Measurements from ENCODE around the gene SEMA5B. TPM values are rescaled to one million over a fixed set of nuclear protein-coding genes. Genes with fewer than 3 reads are reported as not detected.

The SEMA5B gene
- total RNA-seq, 1 experiment from 2014 or later, result 0.04 TPM

DNA sequence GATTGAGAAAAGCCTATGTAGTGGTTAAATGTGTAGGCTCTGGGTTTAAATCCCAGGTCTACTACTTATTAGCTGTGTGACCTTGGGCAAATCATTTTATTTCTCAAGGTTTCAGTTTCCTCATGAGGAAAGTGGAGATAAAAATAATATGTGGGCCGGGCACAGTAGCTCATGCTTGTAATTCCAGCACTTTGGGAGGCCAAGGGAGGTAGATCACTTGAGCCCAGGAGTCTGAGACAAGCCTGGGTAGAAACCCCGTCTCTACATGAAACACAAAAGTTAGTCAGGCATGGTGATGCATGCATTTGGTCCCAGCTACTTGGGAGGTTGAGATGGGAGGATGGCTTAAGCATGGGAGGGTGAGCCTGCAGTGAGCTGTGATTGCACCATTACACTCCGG is 8.4 kb downstream of the SEMA5B start:
- Histone ChIP-seq H3F3A (ENCODE audit: low read length, unreplicated experiment) (no peaks in the 10 kb centered on the region), H3K9me2 (replicated peaks; ENCODE audit: low read length) (no peaks in the 10 kb centered on the region), H3K79me2 (ENCODE audit: low read length) (no peaks in the 10 kb centered on the region), H3K4me1 (ENCODE audit: insufficient read depth, low read length) (no peaks in the 10 kb centered on the region), H3K27me3 (ENCODE audit: low read length) (peaks cover 94% of the 10 kb centered on the region), H3K27ac (ENCODE audit: low read length) (no peak overlapping the region), H3K9ac (ENCODE audit: low read length) (no peak overlapping the region), H3K36me3 (ENCODE audit: low read depth, low read length) (no peaks in the 10 kb centered on the region), H3K4me3 (ENCODE audit: low read length) (no peak overlapping the region), H3K4me2 (ENCODE audit: low read length) (no peak overlapping the region), H3K9me3 (ENCODE audit: low read length) (no peaks in the 10 kb centered on the region), H4K20me1 (ENCODE audit: low read length) (no peaks in the 10 kb centered on the region), H2AFZ (ENCODE audit: low read length) (no peak overlapping the region)
- intact Hi-C loops (cut with micrococcal nuclease), result no loop called here
- POLR2A ChIA-PET (ENCODE audit: unreplicated experiment), result no interaction called here
- CTCF ChIA-PET, result no interaction called here
- DNase-seq (no peak), ATAC-seq (no peak)
- BruUV-seq (replicated peaks), result no TSS peak
- TF ChIP-seq EZH2 (IDR thresholded peaks at IDR 0.05; ENCODE audit: low read length, unreplicated experiment) (no peak), EZH2phosphoT487 (IDR thresholded peaks at IDR 0.05; ENCODE audit: borderline replicate concordance, low read length) (no peak)
- TF ChIP-seq, protein P1, sequence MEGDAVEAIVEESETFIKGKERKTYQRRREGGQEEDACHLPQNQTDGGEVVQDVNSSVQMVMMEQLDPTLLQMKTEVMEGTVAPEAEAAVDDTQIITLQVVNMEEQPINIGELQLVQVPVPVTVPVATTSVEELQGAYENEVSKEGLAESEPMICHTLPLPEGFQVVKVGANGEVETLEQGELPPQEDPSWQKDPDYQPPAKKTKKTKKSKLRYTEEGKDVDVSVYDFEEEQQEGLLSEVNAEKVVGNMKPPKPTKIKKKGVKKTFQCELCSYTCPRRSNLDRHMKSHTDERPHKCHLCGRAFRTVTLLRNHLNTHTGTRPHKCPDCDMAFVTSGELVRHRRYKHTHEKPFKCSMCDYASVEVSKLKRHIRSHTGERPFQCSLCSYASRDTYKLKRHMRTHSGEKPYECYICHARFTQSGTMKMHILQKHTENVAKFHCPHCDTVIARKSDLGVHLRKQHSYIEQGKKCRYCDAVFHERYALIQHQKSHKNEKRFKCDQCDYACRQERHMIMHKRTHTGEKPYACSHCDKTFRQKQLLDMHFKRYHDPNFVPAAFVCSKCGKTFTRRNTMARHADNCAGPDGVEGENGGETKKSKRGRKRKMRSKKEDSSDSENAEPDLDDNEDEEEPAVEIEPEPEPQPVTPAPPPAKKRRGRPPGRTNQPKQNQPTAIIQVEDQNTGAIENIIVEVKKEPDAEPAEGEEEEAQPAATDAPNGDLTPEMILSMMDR (conservative IDR thresholded peaks at IDR 0.05; ENCODE audit: low read depth, low read length), result no peak

GRCh38 chr3:123018683-123019082 is 8.9 kb downstream of the SEMA5B start:
- H3K4me1 ChIP-seq (ENCODE audit: insufficient read depth, low read length), result no peaks in the 10 kb centered on the region

DNA sequence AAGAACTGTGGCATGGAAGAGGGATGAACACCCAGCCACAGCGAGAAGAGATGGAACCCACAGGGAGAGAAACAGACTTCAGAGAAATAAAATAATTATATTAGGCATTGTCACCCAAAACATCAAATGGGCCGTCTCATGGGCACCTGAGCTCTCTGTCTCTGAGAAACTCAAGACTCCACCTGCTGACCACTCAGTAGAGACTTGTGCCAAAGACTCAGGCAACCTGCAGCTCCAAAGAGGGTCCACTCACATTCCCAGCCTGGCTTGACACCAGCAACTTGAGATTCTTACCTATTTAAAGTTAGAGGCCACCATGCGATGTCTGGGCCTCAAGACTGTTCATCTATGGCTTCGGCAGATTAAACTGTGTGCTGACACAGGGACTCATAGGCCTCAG is 12.0 kb downstream of the SEMA5B start:
- H3K27ac ChIP-seq (ENCODE audit: low read length), result no peak overlapping the region
- H3K27me3 ChIP-seq (ENCODE audit: low read length), result peaks cover 78% of the 10 kb centered on the region
- CTCF ChIA-PET, result interaction anchor here (0.6 to 2.0 kb wide), 2 partner anchors 72 to 128 kb away, joined by 3 to 4 read pairs; no protein-coding TSS in a partner anchor
- no peaks in the 10 kb centered on the region for H3K36me3 ChIP-seq (ENCODE audit: low read depth, low read length)
- H3K9ac ChIP-seq (ENCODE audit: low read length), result no peak overlapping the region
- no peak overlapping the region for H2AFZ ChIP-seq (ENCODE audit: low read length)
- H3K4me1 ChIP-seq (ENCODE audit: insufficient read depth, low read length), result no peaks in the 10 kb centered on the region
- DNase-seq (peak; percentile 37), ATAC-seq (peak; percentile 39)
- no peaks in the 10 kb centered on the region for H3K79me2 ChIP-seq (ENCODE audit: low read length)
- H3K9me2 ChIP-seq (replicated peaks; ENCODE audit: low read length), result no peaks in the 10 kb centered on the region
- TF ChIP-seq EZH2 (IDR thresholded peaks at IDR 0.05; ENCODE audit: low read length, unreplicated experiment) (no peak), EZH2phosphoT487 (IDR thresholded peaks at IDR 0.05; ENCODE audit: borderline replicate concordance, low read length) (no peak)
- TF ChIP-seq, protein P1 (conservative IDR thresholded peaks at IDR 0.05; ENCODE audit: low read depth, low read length), result peak; percentile 51
- no TSS peak for BruUV-seq (replicated peaks)
- intact Hi-C loops (cut with micrococcal nuclease), result no loop called here
- no peaks in the 10 kb centered on the region for H3F3A ChIP-seq (ENCODE audit: low read length, unreplicated experiment)
- no peaks in the 10 kb centered on the region for H4K20me1 ChIP-seq (ENCODE audit: low read length)
- H3K4me2 ChIP-seq (ENCODE audit: low read length), result no peak overlapping the region
- H3K4me3 ChIP-seq (ENCODE audit: low read length), result no peak overlapping the region
- H3K9me3 ChIP-seq (ENCODE audit: low read length), result no peaks in the 10 kb centered on the region
- POLR2A ChIA-PET (ENCODE audit: unreplicated experiment), result no interaction called here

More at GRCh38 chr3:123018683-123019082, 8.9 kb downstream of the SEMA5B start:
- no peaks in the 10 kb centered on the region for H3K9me3 ChIP-seq (ENCODE audit: low read length)
- H3K36me3 ChIP-seq (ENCODE audit: low read depth, low read length), result no peaks in the 10 kb centered on the region
- ChIA-PET POLR2A (ENCODE audit: unreplicated experiment) (no interaction called here), CTCF (no interaction called here)
- no peak for DNase-seq
- BruUV-seq (replicated peaks), result no TSS peak
- no peak overlapping the region for H3K9ac ChIP-seq (ENCODE audit: low read length)
- no peak overlapping the region for H3K4me3 ChIP-seq (ENCODE audit: low read length)
- H2AFZ ChIP-seq (ENCODE audit: low read length), result no peak overlapping the region
- no peaks in the 10 kb centered on the region for H3K79me2 ChIP-seq (ENCODE audit: low read length)
- no peak for TF ChIP-seq EZH2phosphoT487 (IDR thresholded peaks at IDR 0.05; ENCODE audit: borderline replicate concordance, low read length)
- TF ChIP-seq, protein P1 (conservative IDR thresholded peaks at IDR 0.05; ENCODE audit: low read depth, low read length), result no peak
- no peak for TF ChIP-seq EZH2 (IDR thresholded peaks at IDR 0.05; ENCODE audit: low read length, unreplicated experiment)
- H3K27me3 ChIP-seq (ENCODE audit: low read length), result peaks cover 94% of the 10 kb centered on the region
- H4K20me1 ChIP-seq (ENCODE audit: low read length), result no peaks in the 10 kb centered on the region
- H3K9me2 ChIP-seq (replicated peaks; ENCODE audit: low read length), result no peaks in the 10 kb centered on the region
- H3K27ac ChIP-seq (ENCODE audit: low read length), result no peak overlapping the region
- H3F3A ChIP-seq (ENCODE audit: low read length, unreplicated experiment), result no peaks in the 10 kb centered on the region
- no peak for ATAC-seq
- H3K4me2 ChIP-seq (ENCODE audit: low read length), result no peak overlapping the region
- intact Hi-C loops (cut with micrococcal nuclease), result no loop called here

Data from PC-3 (cell line).